Measurements from ENCODE around the gene HOXB4. TPM values are rescaled to one million over a fixed set of nuclear protein-coding genes. Genes with fewer than 3 reads are reported as not detected.

HOXB4 gene
- total RNA-seq, 2 experiments from 2014 or later, result 7.4 to 8.9 TPM

GRCh38 chr17:48551596-48552465, 26.3 kb downstream of the HOXB4 start:
- H3K9me2 ChIP-seq (ENCODE audit: insufficient read depth, low read length), result no peaks in the 10 kb centered on the region
- TF ChIP-seq EZH2phosphoT487 (IDR thresholded peaks at IDR 0.05; ENCODE audit: borderline replicate concordance, low read depth, low read length) (no peak), CTCF (conservative IDR thresholded peaks at IDR 0.05; ENCODE audit: low read length) (no peak)
- DNase-seq (ENCODE audit: low spot score), result no peak
- H3K36me3 ChIP-seq (ENCODE audit: insufficient read depth, low read length), result peaks cover 12% of the 10 kb centered on the region; the same call in 1 of the 2 replicates
- no peaks in the 10 kb centered on the region for H4K20me1 ChIP-seq (ENCODE audit: insufficient read depth, low read length)
- no peak overlapping the region for H3K4me2 ChIP-seq (ENCODE audit: low read length)
- no peak overlapping the region for H2AFZ ChIP-seq (ENCODE audit: low read length)
- no peaks in the 10 kb centered on the region for H3K4me1 ChIP-seq (ENCODE audit: insufficient read depth, low read length, poor library complexity, severe bottlenecking)
- no TSS peak for BruUV-seq (replicated peaks)
- H3K4me3 ChIP-seq (ENCODE audit: low read depth, low read length, poor library complexity, severe bottlenecking), result no peak overlapping the region
- intact Hi-C loops (cut with micrococcal nuclease; ENCODE audit: unreplicated experiment), result no loop called here
- H3K9me3 ChIP-seq (ENCODE audit: low read length), result no peaks in the 10 kb centered on the region
- no peak overlapping the region for H3K27ac ChIP-seq (ENCODE audit: low read depth, low read length, poor library complexity, severe bottlenecking)
- ChIA-PET POLR2A (no interaction called here), CTCF (ENCODE audit: unreplicated experiment) (no interaction called here)
- no peaks in the 10 kb centered on the region for H3K79me2 ChIP-seq (ENCODE audit: insufficient read depth, low read depth, low read length)

- TF ChIP-seq CTCF (conservative IDR thresholded peaks at IDR 0.05; ENCODE audit: low read length), result no peak
- no peak for TF ChIP-seq EZH2phosphoT487 (IDR thresholded peaks at IDR 0.05; ENCODE audit: borderline replicate concordance, low read depth, low read length)
- ChIA-PET POLR2A (no interaction called here), CTCF (ENCODE audit: unreplicated experiment) (no interaction called here)
- Histone ChIP-seq H3K27ac (ENCODE audit: low read depth, low read length, poor library complexity, severe bottlenecking) (no peak overlapping the region), H3K4me1 (ENCODE audit: insufficient read depth, low read length, poor library complexity, severe bottlenecking) (no peaks in the 10 kb centered on the region), H2AFZ (ENCODE audit: low read length) (no peak overlapping the region), H3K9me2 (ENCODE audit: insufficient read depth, low read length) (no peaks in the 10 kb centered on the region), H3K4me3 (ENCODE audit: low read depth, low read length, poor library complexity, severe bottlenecking) (no peak overlapping the region), H4K20me1 (ENCODE audit: insufficient read depth, low read length) (no peaks in the 10 kb centered on the region), H3K79me2 (ENCODE audit: insufficient read depth, low read depth, low read length) (no peaks in the 10 kb centered on the region), H3K9me3 (ENCODE audit: low read length) (no peaks in the 10 kb centered on the region), H3K36me3 (ENCODE audit: insufficient read depth, low read length) (peaks cover 12% of the 10 kb centered on the region; the same call in 1 of the 2 replicates), H3K4me2 (ENCODE audit: low read length) (no peak overlapping the region)
- intact Hi-C loops (cut with micrococcal nuclease; ENCODE audit: unreplicated experiment), result no loop called here
- no peak for DNase-seq (ENCODE audit: low spot score)
- no TSS peak for BruUV-seq (replicated peaks)
Observed at GRCh38 chr17:48551214-48551555, 27.0 kb downstream of the HOXB4 start.

DNA sequence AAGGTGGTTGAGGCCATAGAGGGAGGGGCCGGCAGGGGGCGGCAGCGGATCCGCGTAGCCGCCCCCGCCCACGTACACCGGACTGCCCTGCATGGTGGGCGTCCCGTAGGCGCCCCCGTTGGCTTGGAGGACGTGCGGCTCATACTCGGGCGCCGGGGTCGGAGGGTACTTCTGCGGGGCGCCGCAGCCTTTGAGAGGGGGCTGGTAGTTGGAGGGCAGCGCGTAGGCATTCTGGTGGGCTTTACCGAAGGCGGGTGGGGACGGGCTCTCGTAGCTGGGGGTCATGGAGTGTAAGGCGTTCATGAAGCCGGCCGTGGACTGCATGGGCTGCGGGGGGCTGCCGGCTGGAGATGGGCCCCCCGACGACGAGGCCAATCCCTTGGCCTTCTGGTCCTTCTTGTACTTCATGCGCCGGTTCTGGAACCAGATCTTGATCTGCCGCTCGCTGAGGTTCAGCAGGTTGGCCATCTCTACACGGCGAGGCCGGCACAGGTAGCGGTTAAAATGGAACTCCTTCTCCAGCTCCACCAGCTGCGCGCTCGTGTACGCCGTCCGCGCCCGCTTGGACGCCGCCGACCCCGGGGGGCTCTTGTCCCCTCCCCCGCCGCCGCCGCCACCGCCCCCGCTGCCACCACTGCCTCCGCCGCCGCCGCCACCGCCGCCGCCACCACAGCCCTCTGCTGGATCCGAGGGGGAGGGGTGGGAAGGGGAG, 27.5 kb downstream of the HOXB4 start:
- no peak overlapping the region for H3K27ac ChIP-seq (ENCODE audit: low read depth, low read length, poor library complexity, severe bottlenecking)
- POLR2A ChIA-PET, result no interaction called here
- peaks cover 12% of the 10 kb centered on the region; the same call in 1 of the 2 replicates for H3K36me3 ChIP-seq (ENCODE audit: insufficient read depth, low read length)
- intact Hi-C loops (cut with micrococcal nuclease; ENCODE audit: unreplicated experiment), result no loop called here
- no peak for DNase-seq (ENCODE audit: low spot score)
- TF ChIP-seq EZH2phosphoT487 (IDR thresholded peaks at IDR 0.05; ENCODE audit: borderline replicate concordance, low read depth, low read length), result no peak
- TF ChIP-seq CTCF (conservative IDR thresholded peaks at IDR 0.05; ENCODE audit: low read length), result no peak
- no peaks in the 10 kb centered on the region for H3K79me2 ChIP-seq (ENCODE audit: insufficient read depth, low read depth, low read length)
- no peak overlapping the region for H2AFZ ChIP-seq (ENCODE audit: low read length)
- H3K9me3 ChIP-seq (ENCODE audit: low read length), result no peaks in the 10 kb centered on the region
- BruUV-seq (replicated peaks), result no TSS peak
- H3K4me1 ChIP-seq (ENCODE audit: insufficient read depth, low read length, poor library complexity, severe bottlenecking), result no peaks in the 10 kb centered on the region
- CTCF ChIA-PET (ENCODE audit: unreplicated experiment), result no interaction called here
- no peak overlapping the region for H3K4me2 ChIP-seq (ENCODE audit: low read length)
- no peak overlapping the region for H3K4me3 ChIP-seq (ENCODE audit: low read depth, low read length, poor library complexity, severe bottlenecking)
- no peaks in the 10 kb centered on the region for H3K9me2 ChIP-seq (ENCODE audit: insufficient read depth, low read length)
- H4K20me1 ChIP-seq (ENCODE audit: insufficient read depth, low read length), result no peaks in the 10 kb centered on the region

Measured in OCI-LY7 (cell line).